Fibroblast of lung (primary cell): ENCODE measurements around the gene ESRRB.

Experiments
- EZH2 ChIP-seq: IDR thresholded peaks from 2 replicates; pipeline ENCODE4 v1.5.1; 2012; ENCODE audit warnings: low read length, control low read depth, mild to moderate bottlenecking; ENCODE audit errors: missing control alignments
- TF ChIP-seq, protein P1 (sequence below), 2 donors: IDR thresholded peaks in 1 of 2; conservative IDR thresholded peaks in 1 of 2; 1 replicate in 1 of 2; 2 replicates in 1 of 2; pipeline ENCODE4 v1.5.1; 2011 to 2012; ENCODE audit warnings: low read length in 2 of 2, control low read depth in 1 of 2, inconsistent platforms in 1 of 2, low read depth in 1 of 2, mild to moderate bottlenecking in 1 of 2

DNA sequence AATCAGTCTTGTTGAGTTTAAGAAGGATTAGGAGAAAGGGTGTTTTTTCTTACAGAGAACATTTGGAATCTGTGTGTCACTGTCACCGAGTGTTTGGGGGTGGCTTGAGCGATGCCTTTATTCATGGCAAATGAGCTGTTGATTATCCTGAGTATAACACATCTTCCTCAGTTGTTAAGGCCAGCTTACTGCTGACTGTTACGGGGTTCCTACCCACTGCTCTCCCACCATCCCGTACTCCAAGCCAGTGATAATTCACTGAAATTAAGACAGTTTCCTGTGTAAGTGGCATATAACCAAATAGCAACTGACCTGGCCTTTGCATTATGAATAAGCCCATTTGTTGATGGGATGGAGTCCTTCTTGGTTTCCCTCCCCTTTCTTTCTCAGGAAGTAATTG, 9.5 kb downstream of the ESRRB start:
- TF ChIP-seq, protein P1, sequence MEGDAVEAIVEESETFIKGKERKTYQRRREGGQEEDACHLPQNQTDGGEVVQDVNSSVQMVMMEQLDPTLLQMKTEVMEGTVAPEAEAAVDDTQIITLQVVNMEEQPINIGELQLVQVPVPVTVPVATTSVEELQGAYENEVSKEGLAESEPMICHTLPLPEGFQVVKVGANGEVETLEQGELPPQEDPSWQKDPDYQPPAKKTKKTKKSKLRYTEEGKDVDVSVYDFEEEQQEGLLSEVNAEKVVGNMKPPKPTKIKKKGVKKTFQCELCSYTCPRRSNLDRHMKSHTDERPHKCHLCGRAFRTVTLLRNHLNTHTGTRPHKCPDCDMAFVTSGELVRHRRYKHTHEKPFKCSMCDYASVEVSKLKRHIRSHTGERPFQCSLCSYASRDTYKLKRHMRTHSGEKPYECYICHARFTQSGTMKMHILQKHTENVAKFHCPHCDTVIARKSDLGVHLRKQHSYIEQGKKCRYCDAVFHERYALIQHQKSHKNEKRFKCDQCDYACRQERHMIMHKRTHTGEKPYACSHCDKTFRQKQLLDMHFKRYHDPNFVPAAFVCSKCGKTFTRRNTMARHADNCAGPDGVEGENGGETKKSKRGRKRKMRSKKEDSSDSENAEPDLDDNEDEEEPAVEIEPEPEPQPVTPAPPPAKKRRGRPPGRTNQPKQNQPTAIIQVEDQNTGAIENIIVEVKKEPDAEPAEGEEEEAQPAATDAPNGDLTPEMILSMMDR (conservative IDR thresholded peaks at IDR 0.05 in 1 of 2, IDR thresholded peaks at IDR 0.05 in 1 of 2; ENCODE audit: low read depth in 1 of 2, low read length in 2 of 2): no peak
- no peak for TF ChIP-seq EZH2
